Mesenchymal stem cell (in vitro differentiated cells and primary cell): ENCODE data around the gene BRWD1.

Experiments
- DNase-seq: peaks from one replicate; pipeline ENCODE4 v3.0.0-alpha.2; 2013
- H2AFZ ChIP-seq: one replicate; pipeline ENCODE4 v1.6.1; 2013; ENCODE audit warnings: low read depth, mild to moderate bottlenecking, control low read depth, inconsistent platforms, low read length, moderate library complexity
- H2AK5ac ChIP-seq: 2 replicates; pipeline ENCODE4 v1.6.1; 2013; ENCODE audit warnings: low read length, moderate library complexity, mild to moderate bottlenecking, inconsistent platforms; ENCODE audit not compliant: severe bottlenecking
- H2BK120ac ChIP-seq: one replicate; pipeline ENCODE4 v1.6.1; 2013; ENCODE audit warnings: low read depth, mild to moderate bottlenecking, inconsistent platforms, low read length, moderate library complexity
- H2BK12ac ChIP-seq, 2 experiments: one replicate each; pipeline ENCODE4 v1.6.1; 2013; ENCODE audit warnings: inconsistent platforms in 2 of 2, low read length in 2 of 2, mild to moderate bottlenecking in 2 of 2, moderate library complexity in 2 of 2, control low read depth in 1 of 2
- H2BK15ac ChIP-seq: one replicate; pipeline ENCODE4 v1.6.1; 2013; ENCODE audit warnings: mild to moderate bottlenecking, low read depth, inconsistent platforms; ENCODE audit not compliant: poor library complexity, severe bottlenecking
- H2BK5ac ChIP-seq: 2 replicates; pipeline ENCODE4 v1.6.1; 2013; ENCODE audit warnings: low read depth, mild to moderate bottlenecking, low read length, control low read depth, inconsistent platforms; ENCODE audit not compliant: poor library complexity, severe bottlenecking
- H3K14ac ChIP-seq, 2 experiments: one replicate each; pipeline ENCODE4 v1.6.1; 2013; ENCODE audit warnings: inconsistent platforms in 2 of 2, low read length in 2 of 2, control low read depth in 1 of 2, mild to moderate bottlenecking in 1 of 2, moderate library complexity in 1 of 2
- H3K18ac ChIP-seq, 2 experiments: one replicate each; pipeline ENCODE4 v1.6.1; 2013; ENCODE audit warnings: inconsistent platforms in 2 of 2, low read length in 2 of 2, control low read depth in 1 of 2, low read depth in 1 of 2, mild to moderate bottlenecking in 1 of 2
- H3K23ac ChIP-seq, 2 experiments: one replicate each; pipeline ENCODE4 v1.6.1; 2013; ENCODE audit warnings: inconsistent platforms in 2 of 2, low read length in 2 of 2, mild to moderate bottlenecking in 2 of 2, moderate library complexity in 2 of 2, control low read depth in 1 of 2
- H3K27ac ChIP-seq: 2 replicates; pipeline ENCODE4 v1.5.1; 2013; ENCODE audit warnings: mild to moderate bottlenecking, moderate library complexity, low read length, control low read depth, inconsistent platforms; ENCODE audit not compliant: poor library complexity, severe bottlenecking
- H3K27me3 ChIP-seq, 2 experiments: 2 replicates each; pipeline versions ENCODE4 v1.6.1 to v1.7.0; 2013; ENCODE audit warnings: low read length in 2 of 2, mild to moderate bottlenecking in 2 of 2, moderate library complexity in 2 of 2, control low read depth in 1 of 2, inconsistent platforms in 1 of 2; ENCODE audit not compliant: control insufficient read depth in 1 of 2, insufficient read depth in 1 of 2
- H3K36me3 ChIP-seq, 2 experiments: 2 replicates each; pipeline versions ENCODE4 v1.6.1 to v1.7.0; 2013; ENCODE audit warnings: low read length in 2 of 2, control low read depth in 1 of 2, inconsistent platforms in 1 of 2, low read depth in 1 of 2, mild to moderate bottlenecking in 1 of 2; ENCODE audit not compliant: insufficient read depth in 2 of 2, control insufficient read depth in 1 of 2
- H3K4ac ChIP-seq, 2 experiments: one replicate each; pipeline ENCODE4 v1.6.1; 2013; ENCODE audit warnings: inconsistent platforms in 2 of 2, low read length in 2 of 2, mild to moderate bottlenecking in 2 of 2, moderate library complexity in 2 of 2, control low read depth in 1 of 2, low read depth in 1 of 2
- H3K4me1 ChIP-seq: 2 replicates; pipeline ENCODE4 v1.6.1; 2013; ENCODE audit warnings: low read depth, low read length, control low read depth; ENCODE audit not compliant: control insufficient read depth, insufficient read depth
- H3K4me2 ChIP-seq: 2 replicates; pipeline ENCODE4 v1.6.1; 2013; ENCODE audit warnings: low read length, mild to moderate bottlenecking, inconsistent platforms; ENCODE audit not compliant: poor library complexity, severe bottlenecking
- H3K4me3 ChIP-seq, 2 experiments: 2 replicates each; pipeline versions ENCODE4 v1.5.1 to v1.7.0; 2013; ENCODE audit warnings: low read length in 2 of 2, mild to moderate bottlenecking in 2 of 2, control low read depth in 1 of 2, low read depth in 1 of 2; ENCODE audit not compliant: insufficient read depth in 1 of 2
- H3K79me1 ChIP-seq: replicated peaks from 2 replicates; pipeline ENCODE4 v1.6.1; 2013; ENCODE audit warnings: mild to moderate bottlenecking, control low read depth, low read length, inconsistent platforms; ENCODE audit not compliant: poor library complexity, severe bottlenecking
- H3K9ac ChIP-seq: 2 replicates; pipeline ENCODE4 v1.7.0; 2013; ENCODE audit warnings: mild to moderate bottlenecking, low read length, moderate library complexity
- H3K9me3 ChIP-seq: 2 replicates; pipeline ENCODE4 v1.7.0; 2013; ENCODE audit warnings: mild to moderate bottlenecking, low read length; ENCODE audit not compliant: control insufficient read depth
- H4K8ac ChIP-seq: one replicate; pipeline ENCODE4 v1.6.1; 2013; ENCODE audit warnings: inconsistent platforms, mild to moderate bottlenecking, low read length, moderate library complexity
- H4K91ac ChIP-seq: one replicate; pipeline ENCODE4 v1.6.1; 2013; ENCODE audit warnings: mild to moderate bottlenecking, low read length, inconsistent platforms
- WGBS: methylation state at CpG from one replicate; pipeline ENCODE4 v1.1.7; 2013; ENCODE audit warnings: mixed read lengths; 5-methylcytosine and 5-hydroxymethylcytosine counted together

BRWD1 gene

GRCh38 chr21:39350094-39351005, 36.9 kb upstream of the BRWD1 start:
- Histone ChIP-seq H2AK5ac (peak overlapping the region; percentile 87), H2BK15ac (no peak overlapping the region), H4K8ac (peak overlapping the region; percentile 97), H3K27me3 (no peaks in the 10 kb centered on the region), H3K9ac (peak overlapping the region; percentile 71), H3K9me3 (no peaks in the 10 kb centered on the region), H2BK120ac (no peak overlapping the region), H3K4me3 (peak overlapping the region; percentile 60 to 85), H3K4me2 (peak overlapping the region; percentile 91), H2AFZ (peak overlapping the region; percentile 95), H3K4ac (peak overlapping the region in 1 of 2 experiments; percentile 75), H4K91ac (no peak overlapping the region), H2BK5ac (no peak overlapping the region), H3K23ac (no peak overlapping the region), H3K27ac (peak overlapping the region; percentile 99), H2BK12ac (no peak overlapping the region), H3K14ac (no peak overlapping the region), H3K36me3 (peaks cover 0 to 20% of the 10 kb centered on the region in 2 experiments), H3K4me1 (peaks cover 5% of the 10 kb centered on the region), H3K79me1 (peaks cover 3% of the 10 kb centered on the region), H3K18ac (peak overlapping the region in 1 of 2 experiments; percentile 43)
- 92% methylated on average over 11 of the region's 19 CpGs for WGBS
- no peak for DNase-seq

DNA sequence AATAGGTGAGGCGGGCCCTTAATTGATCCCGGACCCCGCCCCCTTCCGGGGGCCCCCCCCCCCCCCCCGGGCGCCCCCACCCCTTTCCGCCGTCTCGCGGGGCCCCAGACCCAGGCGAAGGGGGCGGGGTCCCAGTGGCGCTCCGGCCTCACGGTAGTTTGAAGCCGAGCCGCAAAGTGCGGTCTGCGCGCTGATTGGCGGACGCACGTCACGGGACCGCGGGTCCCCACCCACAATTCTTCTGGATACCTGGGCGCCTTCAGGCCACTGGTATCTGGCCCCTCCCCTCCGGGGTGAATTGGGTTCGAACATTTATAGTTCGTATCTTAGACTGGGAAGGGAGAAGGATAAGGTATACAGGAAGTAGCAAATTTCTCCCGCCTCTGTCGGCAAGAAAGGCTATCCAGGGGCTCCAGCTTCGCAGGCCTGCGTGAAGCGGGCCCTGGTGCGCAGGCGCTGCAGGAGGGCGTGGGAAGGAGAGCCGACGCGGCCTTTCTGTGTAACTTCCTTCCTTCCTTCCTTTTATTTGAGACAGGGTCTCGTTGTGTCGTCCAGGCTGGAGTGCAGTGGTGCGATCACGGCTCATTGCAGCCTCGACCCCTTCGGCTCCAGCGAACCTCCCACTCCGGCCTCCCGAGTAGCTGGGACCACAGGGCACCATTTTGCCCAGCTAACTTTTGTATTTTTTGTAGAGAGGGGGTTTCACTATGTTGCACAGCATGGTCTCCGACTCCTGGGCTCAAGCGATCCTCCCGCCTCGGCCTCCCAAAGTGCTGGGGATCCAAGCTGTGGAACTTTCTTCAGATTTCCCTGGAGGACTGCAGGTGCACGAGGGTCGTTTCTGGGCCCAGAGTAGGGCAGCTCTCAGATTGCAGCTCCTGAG, 36.0 kb upstream of the BRWD1 start:
- peak overlapping the region; percentile 71 for H3K9ac ChIP-seq
- peak overlapping the region; percentile 78 for H4K91ac ChIP-seq
- H3K18ac ChIP-seq = peak overlapping the region; percentile 68 to 71
- peak overlapping the region; percentile 60 to 85 for H3K4me3 ChIP-seq
- H3K23ac ChIP-seq = no peak overlapping the region
- peak; percentile 95 for DNase-seq
- peak overlapping the region; percentile 95 for H2AFZ ChIP-seq
- H2BK120ac ChIP-seq = peak overlapping the region; percentile 11
- H3K79me1 ChIP-seq = peaks cover 3% of the 10 kb centered on the region
- WGBS = 11% methylated on average over 46 of the region's 56 CpGs
- H3K14ac ChIP-seq = peak overlapping the region in 1 of 2 experiments; percentile 19
- H3K27me3 ChIP-seq = no peaks in the 10 kb centered on the region
- peak overlapping the region; percentile 91 for H3K4me2 ChIP-seq
- peaks cover 5% of the 10 kb centered on the region for H3K4me1 ChIP-seq
- H2AK5ac ChIP-seq = peak overlapping the region; percentile 87
- H3K27ac ChIP-seq = peak overlapping the region; percentile 99
- peaks cover 0 to 29% of the 10 kb centered on the region in 2 experiments for H3K36me3 ChIP-seq
- no peaks in the 10 kb centered on the region for H3K9me3 ChIP-seq
- no peak overlapping the region for H2BK15ac ChIP-seq
- peak overlapping the region; percentile 75 to 77 for H3K4ac ChIP-seq
- peak overlapping the region; percentile 97 for H4K8ac ChIP-seq
- H2BK12ac ChIP-seq = peak overlapping the region in 1 of 2 experiments; percentile 63
- peak overlapping the region; percentile 91 for H2BK5ac ChIP-seq

- WGBS = under 1% methylated on average over 41 of the region's 116 CpGs
- peaks cover 5% of the 10 kb centered on the region for H3K4me1 ChIP-seq
- H2AFZ ChIP-seq = peak within 1 kb of the TSS; percentile 95
- peak within 1 kb of the TSS in 1 of 2 experiments; percentile 88 for H3K14ac ChIP-seq
- peak within 1 kb of the TSS; percentile 96 for H2BK5ac ChIP-seq
- peak within 1 kb of the TSS in 1 of 2 experiments; percentile 63 for H2BK12ac ChIP-seq
- H3K9ac ChIP-seq = peak within 1 kb of the TSS; percentile 94
- H3K4me2 ChIP-seq = peak within 1 kb of the TSS; percentile 91
- H3K9me3 ChIP-seq = no peaks in the 10 kb centered on the region
- H2AK5ac ChIP-seq = peak within 1 kb of the TSS; percentile 87
- no peak within 1 kb of the TSS for H3K23ac ChIP-seq
- H4K91ac ChIP-seq = peak within 1 kb of the TSS; percentile 94
- peaks cover 4 to 36% of the 10 kb centered on the region in 2 experiments for H3K36me3 ChIP-seq
- H3K18ac ChIP-seq = peak within 1 kb of the TSS; percentile 89 to 94
- H2BK120ac ChIP-seq = peak within 1 kb of the TSS; percentile 98
- peak within 1 kb of the TSS; percentile 97 for H4K8ac ChIP-seq
- peak within 1 kb of the TSS; percentile 95 to 97 for H3K4ac ChIP-seq
- peaks cover 3% of the 10 kb centered on the region for H3K79me1 ChIP-seq
- peak within 1 kb of the TSS; percentile 89 to 92 for H3K4me3 ChIP-seq
- H2BK15ac ChIP-seq = peak within 1 kb of the TSS; percentile 83
- no peaks in the 10 kb centered on the region for H3K27me3 ChIP-seq
- peak within 1 kb of the TSS; percentile 99 for H3K27ac ChIP-seq
- DNase-seq = peak; percentile 91
Observed at GRCh38 chr21:39348355-39349210, 35.2 kb upstream of the BRWD1 start, which contains the start of gene HMGN1. Gene HMGN1 (minus strand): TSS chr21:39349088. CDS start chr21:39348917, 171 bp downstream.
